DOHH2 (cell line): ENCODE data around the gene SIK3.

Experiments used
- H3F3A ChIP-seq: fragments of 200-600 bp; sonication (generic), shearing (Covaris generic); 2 replicates; pipeline ENCODE4 v1.6.0; 2016; ENCODE audit warnings: antibody characterized with exemption, mild to moderate bottlenecking; ENCODE audit not compliant: control insufficient read depth, insufficient read depth
- H3K27ac ChIP-seq: fragments of 200-600 bp; sonication (generic); 2 replicates; pipeline ENCODE4 v1.5.1; 2014; ENCODE audit warnings: low read depth, mild to moderate bottlenecking, low read length, moderate library complexity
- H3K27me3 ChIP-seq: fragments of 200-600 bp; sonication (generic); 2 replicates; pipeline ENCODE4 v1.6.1; 2014; ENCODE audit warnings: mild to moderate bottlenecking, low read length, mixed read lengths; ENCODE audit not compliant: control insufficient read depth
- H3K36me3 ChIP-seq: fragments of 200-600 bp; sonication (generic); 2 replicates; pipeline ENCODE4 v1.6.1; 2014; ENCODE audit warnings: mild to moderate bottlenecking, low read length, moderate library complexity, mixed read lengths; ENCODE audit not compliant: control insufficient read depth
- H3K4me1 ChIP-seq: fragments of 200-600 bp; sonication (generic); 2 replicates; pipeline ENCODE4 v1.6.1; 2014; ENCODE audit warnings: mild to moderate bottlenecking, low read length, mixed read lengths; ENCODE audit not compliant: control insufficient read depth
- H3K4me2 ChIP-seq: fragments of 200-600 bp; sonication (generic); 2 replicates; pipeline ENCODE4 v1.6.0; 2014; ENCODE audit warnings: mild to moderate bottlenecking, low read length, moderate library complexity
- H3K4me3 ChIP-seq: fragments of 200-600 bp; sonication (generic); 2 replicates; pipeline ENCODE4 v1.5.1; 2014; ENCODE audit warnings: mild to moderate bottlenecking, low read length, mixed read lengths
- H3K79me2 ChIP-seq: fragments of 200-600 bp; sonication (generic); 2 replicates; pipeline ENCODE4 v1.6.1; 2014; ENCODE audit warnings: mild to moderate bottlenecking, low read length, mixed read lengths; ENCODE audit not compliant: control insufficient read depth
- H3K9me2 ChIP-seq: fragments of 200-600 bp; sonication (generic); replicated peaks from 2 replicates; pipeline ENCODE4 v1.6.1; 2014; ENCODE audit warnings: mild to moderate bottlenecking, low read length, mixed read lengths; ENCODE audit not compliant: control insufficient read depth
- H3K9me3 ChIP-seq: fragments of 200-600 bp; sonication (generic); 2 replicates; pipeline ENCODE4 v1.6.1; 2014; ENCODE audit warnings: antibody characterized with exemption, low read length, mixed read lengths; ENCODE audit not compliant: control insufficient read depth, insufficient read depth
- H4K20me1 ChIP-seq: fragments of 200-600 bp; sonication (generic); 2 replicates; pipeline ENCODE4 v1.6.0; 2014; ENCODE audit warnings: low read depth, mild to moderate bottlenecking, antibody characterized with exemption, low read length, moderate library complexity; ENCODE audit not compliant: control insufficient read depth, insufficient read depth
- CTCF ChIP-seq: fragments of 200-600 bp; sonication (generic); IDR thresholded peaks from one replicate; pipeline ENCODE4 v1.5.1; 2014; ENCODE audit warnings: antibody characterized with exemption, mild to moderate bottlenecking, low read depth, low read length; ENCODE audit not compliant: poor library complexity, severe bottlenecking
- EZH2phosphoT487 ChIP-seq: fragments of 200-600 bp; sonication (generic); IDR thresholded peaks from 2 replicates; pipeline ENCODE4 v1.6.1; 2017; ENCODE audit warnings: borderline replicate concordance, mild to moderate bottlenecking, antibody characterized with exemption, low read length, moderate library complexity, mixed read lengths

Gene SIK3

GRCh38 chr11:116938471-116939070 lies 159.7 kb downstream of the SIK3 start:
- H4K20me1 ChIP-seq = no peaks in the 10 kb centered on the region
- no peak overlapping the region for H3K27ac ChIP-seq
- H3K27me3 ChIP-seq = no peaks in the 10 kb centered on the region
- H3K4me2 ChIP-seq = no peak overlapping the region
- H3K4me3 ChIP-seq = no peak overlapping the region
- H3K79me2 ChIP-seq = no peaks in the 10 kb centered on the region
- TF ChIP-seq EZH2phosphoT487 = no peak
- no peak for TF ChIP-seq CTCF
- H3K4me1 ChIP-seq = peaks cover 2% of the 10 kb centered on the region; the same call in 1 of the 2 replicates
- H3K9me3 ChIP-seq = no peaks in the 10 kb centered on the region
- H3F3A ChIP-seq = peaks cover 4% of the 10 kb centered on the region; the same call in 1 of the 2 replicates
- H3K9me2 ChIP-seq = no peaks in the 10 kb centered on the region
- H3K36me3 ChIP-seq = no peaks in the 10 kb centered on the region

DNA sequence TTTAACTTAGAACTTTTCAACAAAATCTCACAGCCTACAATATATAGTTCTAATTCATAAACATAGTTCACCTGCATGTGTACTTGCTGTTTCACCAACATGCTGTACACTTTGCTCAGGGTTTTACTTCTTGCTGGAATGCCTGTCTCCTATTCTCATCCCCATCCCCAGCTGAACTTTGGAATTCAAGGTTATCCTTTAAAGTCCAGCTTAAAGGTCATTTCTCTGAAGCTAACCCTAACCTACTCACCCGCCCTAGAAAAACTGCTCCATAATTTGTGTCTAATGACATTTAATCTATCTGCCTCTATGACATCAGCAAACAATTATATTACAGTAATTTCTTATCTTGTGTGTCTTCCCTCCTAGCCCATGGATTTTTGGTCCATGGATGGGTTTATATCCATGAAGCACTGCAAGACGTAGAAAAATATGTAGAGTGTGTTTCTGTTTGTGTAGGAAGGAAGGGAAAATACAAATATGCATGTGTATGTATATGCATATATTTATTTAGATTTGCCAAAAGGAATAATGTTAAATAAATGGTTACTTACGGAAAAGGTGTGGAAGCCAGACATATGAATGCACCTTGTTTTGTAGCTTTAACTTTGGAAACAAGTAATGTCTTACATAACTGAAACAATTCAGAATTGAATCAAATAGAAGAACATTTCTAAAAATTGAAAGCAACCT lies 161.3 kb downstream of the SIK3 start:
- Histone ChIP-seq H3K79me2 (no peaks in the 10 kb centered on the region), H3K36me3 (no peaks in the 10 kb centered on the region), H3K27ac (no peak overlapping the region), H3K9me2 (no peaks in the 10 kb centered on the region), H3F3A (peaks cover 4% of the 10 kb centered on the region; the same call in 1 of the 2 replicates), H3K9me3 (no peaks in the 10 kb centered on the region), H3K4me2 (no peak overlapping the region), H4K20me1 (no peaks in the 10 kb centered on the region), H3K27me3 (no peaks in the 10 kb centered on the region), H3K4me1 (peaks cover 16% of the 10 kb centered on the region), H3K4me3 (no peak overlapping the region)
- TF ChIP-seq CTCF = no peak
- no peak for TF ChIP-seq EZH2phosphoT487

DNA sequence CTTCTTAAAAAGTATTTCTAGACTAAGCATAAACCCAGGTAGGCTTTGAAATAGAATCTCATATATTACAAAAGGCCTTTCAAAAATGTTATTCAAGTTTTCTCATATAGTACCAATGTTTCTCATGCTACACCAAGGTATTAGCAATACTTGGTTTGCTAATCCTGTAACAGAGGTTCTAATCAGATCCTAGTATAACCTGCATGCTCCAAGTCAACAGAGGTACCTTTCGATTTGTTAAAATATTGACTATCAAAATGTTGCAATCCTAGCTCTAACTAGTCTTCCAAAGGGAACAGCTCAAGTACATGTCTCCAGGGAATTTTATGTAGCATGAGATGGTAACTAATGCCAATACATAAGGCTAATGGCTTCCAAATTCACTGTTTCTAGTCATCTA lies 162.7 kb downstream of the SIK3 start:
- Histone ChIP-seq H3K27me3 (no peaks in the 10 kb centered on the region), H3F3A (peaks cover 8% of the 10 kb centered on the region), H3K4me1 (peaks cover 30% of the 10 kb centered on the region), H3K4me3 (no peak overlapping the region), H3K27ac (no peak overlapping the region), H3K9me2 (no peaks in the 10 kb centered on the region), H4K20me1 (no peaks in the 10 kb centered on the region), H3K9me3 (no peaks in the 10 kb centered on the region), H3K4me2 (no peak overlapping the region), H3K36me3 (no peaks in the 10 kb centered on the region), H3K79me2 (peaks cover 10% of the 10 kb centered on the region)
- TF ChIP-seq EZH2phosphoT487 (no peak), CTCF (no peak)
